KOPT-K1 (cell line): Measurements from ENCODE around the gene KCNJ10.

Experiments used
- H3K27ac ChIP-seq: fragments of 200-600 bp; sonication (generic); 2 replicates; pipeline ENCODE4 v1.5.1; 2016; ENCODE audit warnings: antibody characterized with exemption, mild to moderate bottlenecking, low read depth, low read length; ENCODE audit not compliant: poor library complexity, severe bottlenecking
- H3K36me3 ChIP-seq: fragments of 200-600 bp; sonication (generic); 2 replicates; pipeline ENCODE4 v1.5.1; 2017; ENCODE audit warnings: antibody characterized with exemption, mild to moderate bottlenecking, low read length, moderate library complexity; ENCODE audit not compliant: insufficient read depth
- H3K9me3 ChIP-seq: fragments of 200-600 bp; sonication (generic); 2 replicates; pipeline ENCODE4 v1.5.1; 2017; ENCODE audit warnings: antibody characterized with exemption, low read length, mild to moderate bottlenecking; ENCODE audit not compliant: insufficient read depth, poor library complexity, severe bottlenecking

KCNJ10 gene

DNA sequence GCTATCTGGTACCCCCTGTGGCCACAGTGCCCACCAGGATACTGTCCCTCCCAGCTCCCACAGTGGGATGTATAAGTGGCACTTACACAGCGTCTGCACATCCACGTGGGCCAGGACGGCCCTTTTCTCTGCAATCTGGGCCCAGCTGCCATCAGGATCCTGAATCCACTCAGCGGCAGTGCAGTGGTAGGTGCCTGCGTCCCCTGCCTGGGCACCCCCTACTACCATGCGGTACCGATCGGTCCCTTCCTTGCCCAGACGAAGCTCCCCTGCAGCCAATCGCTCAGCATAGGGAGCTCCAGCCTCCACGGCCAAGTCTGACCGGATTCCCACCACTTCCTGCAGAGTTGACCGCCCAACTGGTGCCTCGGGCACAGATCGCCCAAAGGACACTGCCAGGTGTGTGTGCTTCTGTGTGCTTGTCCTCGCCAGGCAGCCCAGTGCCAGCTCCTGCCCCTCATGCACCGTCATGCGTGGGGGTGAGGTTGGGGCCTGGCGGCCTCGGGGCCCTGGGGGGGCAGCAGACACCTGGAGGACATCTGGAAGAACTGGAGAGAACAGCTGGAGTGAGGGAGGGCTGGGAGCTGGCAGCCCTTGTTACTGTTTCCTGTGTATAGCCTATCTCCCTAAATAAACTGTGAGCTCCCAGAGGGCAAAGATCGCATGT lies 23.8 kb upstream of the KCNJ10 start:
- H3K36me3 ChIP-seq, result peaks cover 44% of the 10 kb centered on the region; the same call in 1 of the 2 replicates
- no peak overlapping the region for H3K27ac ChIP-seq
- no peaks in the 10 kb centered on the region for H3K9me3 ChIP-seq

DNA sequence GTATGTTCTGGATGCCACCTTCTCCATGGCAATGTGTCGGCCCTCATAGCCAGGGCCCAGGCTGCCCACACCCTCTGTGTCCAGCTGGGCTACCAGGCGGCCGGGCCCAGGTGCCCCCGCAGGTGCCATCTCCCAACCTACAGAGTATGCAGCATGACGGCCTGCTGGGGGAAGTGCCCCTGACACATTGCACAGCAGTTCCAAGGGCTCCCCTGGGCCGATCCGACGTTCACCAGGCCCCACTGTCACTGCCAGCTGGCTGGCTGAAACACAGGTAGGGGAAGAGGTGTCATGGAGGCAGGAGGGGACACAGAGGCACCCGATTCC lies 23.1 kb upstream of the KCNJ10 start:
- Histone ChIP-seq H3K27ac (no peak overlapping the region), H3K36me3 (peaks cover 44% of the 10 kb centered on the region; the same call in 1 of the 2 replicates), H3K9me3 (no peaks in the 10 kb centered on the region)

DNA sequence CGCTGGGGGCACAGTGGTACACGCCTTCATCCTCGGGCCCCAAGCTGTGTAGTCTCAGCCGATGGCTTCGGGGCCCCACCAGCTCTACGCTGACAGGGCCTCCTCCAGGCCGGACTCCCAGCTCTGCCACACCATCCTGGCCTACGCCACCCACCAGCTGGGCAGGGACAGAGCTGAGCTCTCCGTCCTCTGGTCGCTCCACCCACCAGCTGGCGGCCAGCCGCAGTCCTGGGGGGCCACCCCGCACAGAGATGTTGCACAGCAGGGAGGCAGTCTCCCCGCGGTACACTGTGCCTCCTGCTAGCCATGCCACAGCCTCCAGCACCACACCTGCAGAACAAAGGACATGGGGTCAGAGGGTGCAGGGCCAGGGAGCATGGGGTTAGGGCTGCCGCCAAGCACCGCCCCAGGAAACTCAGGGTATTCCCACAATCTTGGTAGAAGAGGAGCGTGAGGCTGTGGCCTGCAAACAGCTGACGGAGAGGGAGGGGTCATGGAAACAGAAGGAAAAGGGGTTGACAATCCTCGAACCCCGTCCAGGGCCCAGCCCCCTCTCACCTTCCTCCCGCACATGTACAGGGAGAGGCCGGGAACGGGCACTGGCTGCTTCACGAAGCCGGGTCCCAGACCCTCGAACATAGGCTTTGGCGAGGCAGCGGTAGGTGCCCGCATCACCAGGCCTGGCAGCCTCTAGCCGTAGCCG lies 22.6 kb upstream of the KCNJ10 start:
- Histone ChIP-seq H3K36me3 (peaks cover 44% of the 10 kb centered on the region; the same call in 1 of the 2 replicates), H3K27ac (no peak overlapping the region), H3K9me3 (no peaks in the 10 kb centered on the region)

DNA sequence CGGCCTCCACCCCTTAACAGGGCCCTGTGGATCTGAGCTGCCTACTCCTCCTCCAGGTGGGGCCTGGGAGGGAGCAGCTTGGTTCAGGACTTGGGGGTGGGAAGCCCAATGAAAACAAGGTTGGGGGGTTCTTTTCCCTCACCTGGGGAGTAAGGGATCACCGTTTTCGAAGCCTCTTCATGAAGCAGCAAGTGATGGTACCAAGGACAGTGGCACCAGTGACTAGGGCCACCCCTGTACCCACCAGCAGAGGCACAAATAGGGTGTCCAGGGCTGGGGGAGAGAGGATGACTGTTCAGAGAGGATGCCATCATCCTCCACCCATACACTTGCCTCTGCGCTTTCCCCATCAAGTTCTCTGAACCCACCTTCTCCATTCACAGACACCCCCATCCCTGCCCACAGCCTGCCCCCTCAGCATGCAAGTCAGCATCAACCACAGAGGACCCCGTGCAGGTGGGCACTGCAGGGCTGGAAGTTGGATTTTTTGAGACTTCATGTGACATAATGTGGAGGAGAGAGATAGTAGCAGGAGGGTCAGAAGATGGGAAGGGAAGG lies 21.8 kb upstream of the KCNJ10 start:
- H3K36me3 ChIP-seq, result peaks cover 44% of the 10 kb centered on the region; the same call in 1 of the 2 replicates
- H3K9me3 ChIP-seq, result no peaks in the 10 kb centered on the region
- H3K27ac ChIP-seq, result no peak overlapping the region

DNA sequence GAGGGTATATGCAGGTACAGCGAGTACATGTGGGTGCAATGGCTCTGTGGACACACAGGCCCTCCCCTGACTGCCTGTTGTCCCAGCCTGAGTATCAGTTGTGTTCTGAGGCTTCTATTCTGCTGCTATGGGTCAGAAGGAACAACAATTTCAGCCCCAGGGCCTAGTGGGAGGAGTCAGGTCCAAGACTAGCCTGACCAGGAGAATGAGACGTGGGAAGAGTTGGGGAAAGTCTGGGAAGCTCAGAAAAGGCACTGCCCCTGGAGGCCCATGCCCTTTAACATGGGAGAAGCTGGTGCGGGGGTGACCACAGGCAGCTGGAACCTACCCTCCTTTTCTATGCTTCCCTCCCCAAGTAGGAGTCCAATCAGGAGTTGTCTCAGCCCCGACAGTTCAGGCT lies 20.8 kb upstream of the KCNJ10 start:
- Histone ChIP-seq H3K27ac (no peak overlapping the region), H3K36me3 (peaks cover 44% of the 10 kb centered on the region; the same call in 1 of the 2 replicates), H3K9me3 (no peaks in the 10 kb centered on the region)

DNA sequence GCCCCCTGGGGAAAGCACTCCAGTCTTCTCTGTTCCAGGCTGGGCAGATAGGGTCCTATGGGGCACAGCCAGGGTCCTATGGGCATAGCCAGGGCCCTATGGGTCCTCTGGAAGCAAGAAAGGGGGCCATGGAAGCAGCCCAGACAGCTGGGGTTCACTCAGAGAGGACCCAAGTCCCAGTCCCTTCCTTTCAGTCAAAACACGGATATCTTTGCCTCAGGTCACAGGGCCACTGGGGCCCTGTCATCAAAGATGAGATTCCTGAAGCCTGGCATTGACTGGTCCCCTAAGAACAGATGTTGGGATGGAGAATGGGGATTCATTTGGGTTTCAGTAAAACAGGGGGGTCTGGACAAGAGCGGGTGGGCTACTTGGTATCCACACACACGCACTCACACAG lies 19.9 kb upstream of the KCNJ10 start:
- Histone ChIP-seq H3K27ac (no peak overlapping the region), H3K36me3 (peaks cover 47% of the 10 kb centered on the region; the same call in 1 of the 2 replicates), H3K9me3 (no peaks in the 10 kb centered on the region)

DNA sequence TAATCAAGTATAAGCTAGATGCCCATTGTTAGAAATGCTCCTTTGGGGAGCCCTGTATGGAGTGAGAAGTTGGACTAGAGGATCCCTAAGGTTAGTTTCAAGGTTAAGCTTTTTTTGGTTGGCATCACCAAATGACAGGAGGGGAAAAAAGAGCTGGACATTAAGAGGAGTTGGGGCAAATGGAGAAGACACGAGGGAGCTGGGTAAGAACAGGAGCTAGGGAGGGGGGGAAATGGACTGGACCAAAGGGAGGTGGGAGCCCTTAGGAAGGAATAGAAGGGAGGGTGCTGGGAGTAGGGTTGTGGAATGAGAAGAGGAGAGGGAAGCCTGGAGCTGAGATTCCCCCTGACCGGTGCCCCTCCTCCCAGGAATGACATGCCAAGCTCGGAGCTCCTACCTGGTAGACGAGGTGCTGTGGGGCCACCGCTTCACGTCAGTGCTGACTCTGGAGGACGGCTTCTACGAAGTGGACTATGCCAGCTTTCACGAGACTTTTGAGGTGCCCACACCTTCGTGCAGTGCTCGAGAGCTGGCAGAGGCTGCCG lies 17.2 kb upstream of the KCNJ10 start:
- no peak overlapping the region for H3K27ac ChIP-seq
- H3K36me3 ChIP-seq, result peaks cover 30% of the 10 kb centered on the region; the same call in 1 of the 2 replicates
- H3K9me3 ChIP-seq, result no peaks in the 10 kb centered on the region

DNA sequence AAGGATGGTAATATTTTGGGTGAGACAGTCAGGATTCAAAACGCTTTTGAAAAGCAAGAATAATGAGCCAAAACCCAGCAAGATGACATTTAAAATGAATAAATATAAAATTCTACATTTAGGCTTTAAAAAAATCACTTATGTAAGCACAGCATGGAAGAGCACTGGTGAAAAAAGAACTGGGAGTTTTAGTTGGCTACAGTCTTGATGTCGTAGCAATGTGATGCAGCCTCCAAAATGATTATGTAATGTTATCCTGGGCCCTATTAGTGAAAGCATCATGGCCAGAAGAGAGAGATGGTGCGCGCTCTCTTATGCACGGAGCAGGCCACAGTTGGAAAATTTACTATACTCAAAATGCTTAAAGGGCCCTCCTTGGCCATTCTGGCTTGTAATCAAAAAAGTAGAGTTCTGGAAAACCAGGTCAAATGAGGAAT lies 16.5 kb upstream of the KCNJ10 start:
- no peak overlapping the region for H3K27ac ChIP-seq
- H3K36me3 ChIP-seq, result peaks cover 23% of the 10 kb centered on the region; the same call in 1 of the 2 replicates
- no peaks in the 10 kb centered on the region for H3K9me3 ChIP-seq

DNA sequence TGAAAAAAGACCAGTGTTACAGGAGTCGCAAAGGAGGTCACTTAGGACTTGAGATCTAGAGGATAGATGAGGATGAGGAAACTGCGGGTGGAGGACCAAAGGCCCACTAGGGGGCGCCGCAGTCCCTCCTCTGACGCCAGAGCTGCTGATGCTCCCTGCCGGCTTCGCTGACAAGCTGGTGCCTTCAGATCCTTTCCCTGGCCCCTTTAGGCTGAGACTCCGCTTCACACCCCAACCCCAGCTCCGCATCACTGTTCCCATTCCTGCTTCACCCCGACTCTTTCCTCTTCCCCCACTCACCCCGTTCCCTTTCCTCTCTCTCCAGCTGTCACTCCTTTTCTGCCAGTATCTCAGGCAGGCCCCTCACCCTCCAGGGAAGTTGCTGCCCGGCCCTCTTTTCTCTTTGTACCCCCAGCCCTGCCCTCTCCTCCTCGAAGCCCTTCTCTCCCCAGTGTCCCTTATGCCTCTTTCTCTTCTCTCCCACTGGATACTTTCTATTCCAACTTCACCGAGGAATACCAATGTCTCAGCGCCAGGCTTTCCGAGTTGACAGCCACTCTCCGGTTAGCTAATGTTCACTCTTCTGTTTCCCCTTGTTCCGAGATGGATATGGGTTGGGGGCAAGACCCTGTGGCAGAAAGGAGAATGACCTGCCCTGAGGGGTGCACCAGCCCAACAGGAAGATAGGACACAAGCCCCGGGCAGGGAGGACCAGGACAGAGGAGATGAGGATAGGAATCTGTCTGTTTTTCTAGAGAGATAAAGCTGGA lies 15.9 kb upstream of the KCNJ10 start:
- no peak overlapping the region for H3K27ac ChIP-seq
- H3K9me3 ChIP-seq, result no peaks in the 10 kb centered on the region
- peaks cover 18% of the 10 kb centered on the region; the same call in 1 of the 2 replicates for H3K36me3 ChIP-seq

DNA sequence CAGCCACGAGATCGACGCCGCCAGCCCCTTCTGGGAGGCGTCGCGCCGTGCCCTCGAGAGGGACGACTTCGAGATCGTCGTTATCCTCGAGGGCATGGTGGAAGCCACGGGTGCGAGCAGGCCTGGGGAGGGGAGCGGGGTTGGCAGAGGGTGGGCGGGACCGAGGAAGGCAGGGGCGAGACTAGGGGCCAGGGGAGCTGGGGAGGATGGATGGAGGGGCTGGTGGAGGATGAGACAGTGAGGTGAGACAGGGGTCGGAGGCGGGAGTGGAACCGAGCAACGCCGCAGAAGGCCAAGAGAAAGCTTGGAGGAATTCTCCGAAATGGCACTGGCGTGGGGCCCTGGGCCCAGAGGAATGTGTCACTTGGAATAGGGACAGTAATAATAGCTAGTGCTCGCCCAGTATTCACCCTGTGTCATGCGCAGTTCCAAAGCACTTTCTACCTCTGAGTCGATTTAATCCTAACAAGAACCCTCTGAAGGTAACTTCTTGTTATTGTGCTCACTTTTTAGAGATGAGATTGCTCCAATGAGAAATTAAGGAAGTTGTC lies 14.9 kb upstream of the KCNJ10 start:
- H3K36me3 ChIP-seq, result peaks cover 13% of the 10 kb centered on the region; the same call in 1 of the 2 replicates
- no peak overlapping the region for H3K27ac ChIP-seq
- no peaks in the 10 kb centered on the region for H3K9me3 ChIP-seq

DNA sequence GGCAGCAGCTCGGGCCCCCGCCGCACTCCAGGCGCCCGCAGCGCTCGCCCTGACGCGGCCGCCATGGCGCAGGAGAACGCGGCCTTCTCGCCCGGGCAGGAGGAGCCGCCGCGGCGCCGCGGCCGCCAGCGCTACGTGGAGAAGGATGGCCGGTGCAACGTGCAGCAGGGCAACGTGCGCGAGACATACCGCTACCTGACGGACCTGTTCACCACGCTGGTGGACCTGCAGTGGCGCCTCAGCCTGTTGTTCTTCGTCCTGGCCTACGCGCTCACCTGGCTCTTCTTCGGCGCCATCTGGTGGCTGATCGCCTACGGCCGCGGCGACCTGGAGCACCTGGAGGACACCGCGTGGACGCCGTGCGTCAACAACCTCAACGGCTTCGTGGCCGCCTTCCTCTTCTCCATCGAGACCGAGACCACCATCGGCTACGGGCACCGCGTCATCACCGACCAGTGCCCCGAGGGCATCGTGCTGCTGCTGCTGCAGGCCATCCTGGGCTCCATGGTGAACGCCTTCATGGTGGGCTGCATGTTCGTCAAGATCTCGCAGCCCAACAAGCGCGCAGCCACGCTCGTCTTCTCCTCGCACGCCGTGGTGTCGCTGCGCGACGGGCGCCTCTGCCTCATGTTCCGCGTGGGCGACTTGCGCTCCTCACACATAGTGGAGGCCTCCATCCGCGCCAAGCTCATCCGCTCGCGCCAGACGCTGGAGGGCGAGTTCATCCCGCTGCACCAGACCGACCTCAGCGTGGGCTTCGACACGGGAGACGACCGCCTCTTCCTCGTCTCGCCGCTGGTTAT lies 14.2 kb upstream of the KCNJ10 start:
- H3K36me3 ChIP-seq, result peaks cover 12% of the 10 kb centered on the region; the same call in 1 of the 2 replicates
- H3K27ac ChIP-seq, result no peak overlapping the region
- no peaks in the 10 kb centered on the region for H3K9me3 ChIP-seq

DNA sequence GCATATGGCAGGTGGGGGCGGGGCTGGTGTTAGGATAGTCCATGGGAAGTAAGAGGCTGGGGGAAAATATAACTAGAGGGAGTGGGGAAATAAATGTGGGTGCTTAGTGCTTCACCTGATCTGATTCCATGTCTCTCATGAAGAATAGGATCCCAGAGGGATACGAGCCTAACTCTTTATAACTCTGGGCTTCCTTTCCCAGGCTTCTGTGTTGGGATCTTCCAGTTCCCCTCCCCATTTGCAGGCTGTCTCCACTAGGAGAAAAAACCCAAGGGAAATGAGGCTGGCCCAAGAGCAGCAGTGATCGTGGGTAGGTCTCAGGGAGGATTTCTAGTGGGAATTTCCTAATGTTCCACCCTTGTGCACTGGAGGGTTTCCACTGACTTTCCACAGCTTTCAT lies 13.0 kb upstream of the KCNJ10 start:
- Histone ChIP-seq H3K9me3 (no peaks in the 10 kb centered on the region), H3K27ac (no peak overlapping the region)

DNA sequence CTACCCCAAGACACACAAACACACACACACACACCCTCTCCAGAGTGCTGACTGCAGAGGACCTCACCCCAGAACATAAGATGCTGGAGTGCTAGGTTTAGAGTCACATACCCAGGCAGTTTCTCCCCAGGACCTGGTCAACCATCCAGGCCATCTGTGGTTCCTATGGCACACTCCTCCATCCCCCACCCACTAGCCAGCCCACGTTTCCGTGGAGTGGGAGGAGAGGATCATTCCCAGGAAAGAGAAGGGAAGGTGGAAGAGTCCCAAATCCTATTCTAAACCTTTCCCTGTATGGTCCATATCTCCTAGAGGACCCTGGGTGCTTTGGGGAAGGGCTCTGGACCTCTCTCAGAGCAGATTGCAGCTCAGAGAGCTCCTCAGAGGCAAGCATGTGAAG lies 12.5 kb upstream of the KCNJ10 start:
- no peak overlapping the region for H3K27ac ChIP-seq
- peaks cover 10% of the 10 kb centered on the region; the same call in 1 of the 2 replicates for H3K36me3 ChIP-seq
- H3K9me3 ChIP-seq, result no peaks in the 10 kb centered on the region

More for the DNA sequence above, 13.0 kb upstream of the KCNJ10 start:
- H3K36me3 ChIP-seq, result peaks cover 10% of the 10 kb centered on the region; the same call in 1 of the 2 replicates
